GM19468 (cell line): ENCODE measurements around the gene RTF1.
"Not testable (repeated sequence)": the region's sequence is repeated elsewhere in the genome, so short reads cannot be mapped to it uniquely, and the experiment has no call there.

Experiments used
- ATAC-seq: cut with Tn5 transposase; IDR thresholded peaks from one replicate; pipeline ENCODE4 v1.9.1; 2021; ENCODE audit warnings: mild to moderate bottlenecking, moderate library complexity, moderate number of reproducible peaks; ENCODE audit not compliant: unreplicated experiment; ENCODE audit errors: extremely low read depth

The RTF1 gene

GRCh38 chr15:41435037-41435786 lies 18.3 kb downstream of the RTF1 start:
- ATAC-seq = no peak

- no peak for ATAC-seq
These were observed 20.6 kb downstream of the RTF1 start for GRCh38 chr15:41437448-41437847.

- ATAC-seq = no peak
These were observed 21.3 kb downstream of the RTF1 start for GRCh38 chr15:41438206-41438605.

- not testable (repeated sequence) for ATAC-seq
These were observed 21.9 kb downstream of the RTF1 start for GRCh38 chr15:41438745-41439144.

- no peak for ATAC-seq
These were observed 26.4 kb downstream of the RTF1 start for GRCh38 chr15:41443275-41443674.

GRCh38 chr15:41445399-41445798 lies 28.5 kb downstream of the RTF1 start:
- ATAC-seq = no peak

GRCh38 chr15:41462084-41462795 lies 45.3 kb downstream of the RTF1 start:
- ATAC-seq = no peak

- ATAC-seq = no peak
These were observed 48.1 kb downstream of the RTF1 start for GRCh38 chr15:41464889-41465580.

GRCh38 chr15:41465822-41466421 lies 49.0 kb downstream of the RTF1 start:
- no peak for ATAC-seq

GRCh38 chr15:41466711-41467110 lies 49.8 kb downstream of the RTF1 start:
- ATAC-seq = no peak

- not testable (repeated sequence) for ATAC-seq
These were observed 52.7 kb downstream of the RTF1 start for GRCh38 chr15:41469644-41470043.

GRCh38 chr15:41473418-41473817 lies 56.5 kb downstream of the RTF1 start:
- no peak for ATAC-seq

- no peak for ATAC-seq
These were observed 57.5 kb downstream of the RTF1 start for GRCh38 chr15:41474436-41474835.

GRCh38 chr15:41474941-41475340 lies 58.0 kb downstream of the RTF1 start:
- no peak for ATAC-seq

GRCh38 chr15:41476416-41477048 lies 59.6 kb downstream of the RTF1 start:
- ATAC-seq = no peak

GRCh38 chr15:41480396-41481140 lies 63.7 kb downstream of the RTF1 start:
- ATAC-seq = no peak

GRCh38 chr15:41482110-41482877 lies 65.4 kb downstream of the RTF1 start:
- ATAC-seq = no peak

GRCh38 chr15:41483115-41483514 lies 66.2 kb downstream of the RTF1 start:
- no peak for ATAC-seq

GRCh38 chr15:41483519-41483918 lies 66.6 kb downstream of the RTF1 start:
- ATAC-seq = no peak
